K562 (cell line): ENCODE results near the gene RREB1. TPM values are rescaled to one million over a fixed set of nuclear protein-coding genes. Genes with fewer than 3 reads are reported as not detected.
A peak's percentile ranks its signal among the peaks of the same experiment; 100 is the strongest.

Experiments used
- ATAC-seq: fragments of 200-7000 bp; cut with Tn5 transposase; 3 replicates; pipeline ENCODE4 v1.9.1; 2020; ENCODE audit warnings: moderate library complexity
- BruUV-seq: library from RNA; stranded (reverse); fragments of 400-500 nt; replicated peaks from 2 replicates; lab custom pipeline; 2021; lab: Mats Ljungman, UMichigan
- CTCF ChIA-PET: fragments of 300-600 bp; formaldehyde crosslinking; extraction: SDS; loops from one replicate; lab custom pipeline; 2021; ENCODE audit warnings: low intra/inter-chr PET ratio; lab: Yijun Ruan, JAX
- POLR2A ChIA-PET: fragments of 300-600, 350-650 bp; sonication (Branson Sonifier 250); formaldehyde crosslinking; extraction: SDS; loops from one replicate; lab custom pipeline; 2021; ENCODE audit warnings: antibody characterized with exemption, inconsistent platforms; lab: Yijun Ruan, JAX
- DNase-seq, 4 experiments: peaks; one replicate each; pipeline versions ENCODE4 v3.0.0 to v3.0.0-alpha.2; 2011 to 2018; ENCODE audit warnings: low spot score in 3 of 4, mixed read lengths in 3 of 4; ENCODE audit errors: extremely low read depth in 1 of 4
- FAIRE-seq: peaks from 2 replicates; lab custom pipeline; 2011; peaks lifted over from hg19 to GRCh38; lab: Jason Lieb, UNC
- H2AFZ ChIP-seq: 2 replicates; pipeline ENCODE4 v1.6.0; 2011; ENCODE audit warnings: low read depth, low read length, control low read depth, inconsistent platforms
- H3K27ac ChIP-seq: fragments of 200-600 bp; 3 replicates; pipeline ENCODE4 v1.8.0; 2011; ENCODE audit warnings: low read depth, mild to moderate bottlenecking, control low read depth, inconsistent platforms, low read length, moderate library complexity, mixed read lengths; ENCODE audit errors: extremely low read depth
- H3K27me3 ChIP-seq, 2 experiments: fragments of 300-600 bp in 1 of 2; 2 replicates in 1 of 2; 3 replicates in 1 of 2; pipeline versions ENCODE4 v1.6.0 to v1.8.0; 2011; ENCODE audit warnings: inconsistent platforms in 2 of 2, low read length in 2 of 2, mild to moderate bottlenecking in 1 of 2, mixed read lengths in 1 of 2, moderate library complexity in 1 of 2; ENCODE audit not compliant: control insufficient read depth in 2 of 2, insufficient read depth in 2 of 2
- H3K36me3 ChIP-seq: fragments of 300-600 bp; 3 replicates; pipeline ENCODE4 v1.8.0; 2011; ENCODE audit warnings: mild to moderate bottlenecking, low read length, inconsistent platforms; ENCODE audit not compliant: control insufficient read depth, insufficient read depth
- H3K4me1 ChIP-seq, 2 experiments: fragments of 200-600 bp in 1 of 2; replicated peaks in 1 of 2; 2 replicates in 1 of 2; 3 replicates in 1 of 2; pipeline versions ENCODE4 v1.5.1 to v1.8.0; 2011; ENCODE audit warnings: inconsistent platforms in 2 of 2, low read length in 2 of 2, mild to moderate bottlenecking in 1 of 2, mixed read lengths in 1 of 2, moderate library complexity in 1 of 2; ENCODE audit not compliant: control insufficient read depth in 2 of 2, insufficient read depth in 2 of 2
- H3K4me2 ChIP-seq: 2 replicates; pipeline ENCODE4 v1.6.1; 2011; ENCODE audit warnings: low read length, control low read depth, inconsistent platforms, mixed read lengths; ENCODE audit not compliant: insufficient read depth
- H3K4me3 ChIP-seq: fragments of 200-600 bp; sonication (generic), shearing (Covaris generic); 2 replicates; pipeline ENCODE4 v1.5.1; 2016; ENCODE audit warnings: control low read depth, inconsistent platforms
- H3K79me2 ChIP-seq: fragments of 200-600 bp; 3 replicates; pipeline ENCODE4 v1.8.0; 2011; ENCODE audit warnings: low read length, inconsistent platforms; ENCODE audit not compliant: control insufficient read depth, insufficient read depth
- H3K9ac ChIP-seq, 2 experiments: 2 replicates each; pipeline versions ENCODE4 v1.6.0 to v1.6.1; 2011; ENCODE audit warnings: low read depth in 2 of 2, low read length in 2 of 2, control low read depth in 1 of 2, inconsistent platforms in 1 of 2, mild to moderate bottlenecking in 1 of 2, mixed read lengths in 1 of 2; ENCODE audit not compliant: insufficient read depth in 1 of 2
- H3K9me1 ChIP-seq: one replicate; pipeline ENCODE4 v1.6.0; 2011; ENCODE audit warnings: inconsistent platforms, mild to moderate bottlenecking, low read length, moderate library complexity; ENCODE audit not compliant: control insufficient read depth, insufficient read depth
- H3K9me3 ChIP-seq: replicated peaks from 2 replicates; pipeline ENCODE4 v1.5.1; 2011; ENCODE audit warnings: low read depth, low read length, inconsistent platforms; ENCODE audit not compliant: control insufficient read depth, insufficient read depth
- H4K20me1 ChIP-seq: replicated peaks from 2 replicates; pipeline ENCODE4 v1.6.1; 2011; ENCODE audit warnings: low read length, inconsistent platforms, mixed read lengths; ENCODE audit not compliant: control insufficient read depth, insufficient read depth
- DMBX1 ChIP-seq: fragments of 250-450 bp; sonication (Bioruptor Pico); IDR thresholded peaks from 2 replicates; pipeline ENCODE4 v1.8.0; 2022; ENCODE audit warnings: inconsistent platforms, mild to moderate bottlenecking, moderate library complexity, borderline replicate concordance
- EP300 ChIP-seq: IDR thresholded peaks from 2 replicates; pipeline ENCODE4 v1.6.1; 2012; ENCODE audit warnings: low read length, improper control_type of control experiment
- SOX6 ChIP-seq: fragments of 450-650 bp; IDR thresholded peaks from 2 replicates; pipeline ENCODE4 v1.6.1; 2014; ENCODE audit warnings: mild to moderate bottlenecking
- TSC22D4 ChIP-seq: fragments of 450-650 bp; IDR thresholded peaks from 2 replicates; pipeline ENCODE4 v1.6.1; 2016; ENCODE audit warnings: missing genetic modification characterization, missing biosample characterization, control low read depth
- ZBTB17 ChIP-seq: fragments of 450-650 bp; formaldehyde crosslinking; IDR thresholded peaks from 2 replicates; pipeline ENCODE4 v1.4.0; 2020; ENCODE audit warnings: mild to moderate bottlenecking
- WGBS: fragments of 100-300 bp; shearing (Covaris generic); methylation state at CpG from one replicate; pipeline ENCODE4 v1.1.6; 2016; ENCODE audit warnings: low coverage, mixed read lengths; ENCODE audit not compliant: insufficient coverage; ENCODE audit errors: missing lambda C conversion rate; 5-methylcytosine and 5-hydroxymethylcytosine counted together
- in situ Hi-C: fragments of 300-500 bp; cut with MboI; formaldehyde crosslinking; loops from 4 replicates; pipeline ENCODE4 v1.15.0; 2018; ENCODE audit warnings: inconsistent platforms, mixed read lengths
- intact Hi-C: fragments of 100-400 bp; cut with micrococcal nuclease; formaldehyde crosslinking; loops from 2 replicates; pipeline ENCODE4 v1.14.2; 2022
- polyA plus RNA-seq, 8 experiments: library from polyadenylated mRNA; depleted of rRNA in 4 of 8; stranded (reverse) in 5 of 8; unstranded in 3 of 8; fragments of >200 nt; fragmentation: Nextera tagmentation in 2 of 8; fragmentation: Illumina TruSeq in 1 of 8; extraction: Ambion mirVana in 2 of 8; extraction: Trizol in 1 of 8; gene quantifications; 2 replicates each; pipeline versions ENCODE4 v1.2.1 to v1.2.3, GENCODE V29; 2011 to 2014; ENCODE audit warnings: inconsistent platforms in 1 of 8, missing spikeins in 1 of 8
- total RNA-seq, 7 experiments: library from RNA; depleted of rRNA in 6 of 7; stranded (reverse); fragments of >200 nt in 6 of 7; fragmentation: Illumina TruSeq in 2 of 7; extraction: Trizol in 2 of 7; gene quantifications; 2 replicates each; pipeline versions ENCODE4 v1.2.1 to v1.2.3, GENCODE V29; 2011 to 2021; ENCODE audit warnings: low replicate concordance in 1 of 7
- TF ChIP-seq, protein P1 (sequence below): fragments of 250-450 bp; sonication (Bioruptor Pico); IDR thresholded peaks from 2 replicates; pipeline ENCODE4 v1.8.0; 2022; ENCODE audit warnings: inconsistent platforms, mild to moderate bottlenecking, moderate library complexity, borderline replicate concordance

The RREB1 gene
- total and polyA plus RNA-seq, 9 of the 15 experiments (the other 6 are each of a cell fraction or from before 2014, with no cell fraction given) = 3.3 to 64.2 (median 19.3) TPM

- TF ChIP-seq, protein P1, sequence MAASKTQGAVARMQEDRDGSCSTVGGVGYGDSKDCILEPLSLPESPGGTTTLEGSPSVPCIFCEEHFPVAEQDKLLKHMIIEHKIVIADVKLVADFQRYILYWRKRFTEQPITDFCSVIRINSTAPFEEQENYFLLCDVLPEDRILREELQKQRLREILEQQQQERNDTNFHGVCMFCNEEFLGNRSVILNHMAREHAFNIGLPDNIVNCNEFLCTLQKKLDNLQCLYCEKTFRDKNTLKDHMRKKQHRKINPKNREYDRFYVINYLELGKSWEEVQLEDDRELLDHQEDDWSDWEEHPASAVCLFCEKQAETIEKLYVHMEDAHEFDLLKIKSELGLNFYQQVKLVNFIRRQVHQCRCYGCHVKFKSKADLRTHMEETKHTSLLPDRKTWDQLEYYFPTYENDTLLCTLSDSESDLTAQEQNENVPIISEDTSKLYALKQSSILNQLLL (CRISPR knock-in tag) = no peak
- TF ChIP-seq TSC22D4 (tag) (0 out of 2 replicates have a peak, but pooled peaks have one; percentile 36), DMBX1 (CRISPR knock-in tag) (0 out of 2 replicates have a peak, but pooled peaks have one; percentile 27)
Observed at GRCh38 chr6:7145885-7146828, 38.4 kb downstream of the RREB1 start (continued).

- Histone ChIP-seq H3K9ac (peak overlapping the region; percentile 71 to 85; a peak in 3 of 4 replicates), H3K4me2 (peak overlapping the region; percentile 80), H4K20me1 (no peaks in the 10 kb centered on the region), H3K4me3 (no peak overlapping the region), H3K36me3 (peaks cover 45% of the 10 kb centered on the region), H3K9me1 (no peaks in the 10 kb centered on the region), H2AFZ (peak overlapping the region; percentile 9; the same call in 1 of the 2 replicates), H3K27me3 (no peaks in the 10 kb centered on the region), H3K79me2 (peaks cover 100% of the 10 kb centered on the region), H3K27ac (peak overlapping the region; percentile 92), H3K9me3 (no peaks in the 10 kb centered on the region), H3K4me1 (peaks cover 58 to 93% of the 10 kb centered on the region in 2 experiments)
- BruUV-seq = no TSS peak
- POLR2A ChIA-PET = interaction anchor here (0.6 to 3.4 kb wide), 14 partner anchors 9 to 545 kb away, joined by 3 to 19 read pairs (median 6); no protein-coding TSS in a partner anchor
- peak; percentile 55 for FAIRE-seq
- intact Hi-C loops (no loop called here), in situ Hi-C loops (no loop called here)
- 0 out of 3 replicates have a peak, but pooled peaks have one; percentile 5 for ATAC-seq
- CTCF ChIA-PET = no interaction called here
- WGBS = 14% methylated on average over 7 of the region's 7 CpGs
- peak in 2 of 4 experiments; percentile 58 to 71 for DNase-seq
- peak; percentile 41; the same call in 1 of the 2 replicates for TF ChIP-seq ZBTB17 (CRISPR knock-in tag)
- peak; percentile 57; the same call in 1 of the 2 replicates for TF ChIP-seq EP300
- peak; percentile 85 for TF ChIP-seq SOX6
Observed at GRCh38 chr6:7147051-7147671, 39.4 kb downstream of the RREB1 start.
